Measurements from ENCODE around the gene OR2F2.

Gene OR2F2

DNA sequence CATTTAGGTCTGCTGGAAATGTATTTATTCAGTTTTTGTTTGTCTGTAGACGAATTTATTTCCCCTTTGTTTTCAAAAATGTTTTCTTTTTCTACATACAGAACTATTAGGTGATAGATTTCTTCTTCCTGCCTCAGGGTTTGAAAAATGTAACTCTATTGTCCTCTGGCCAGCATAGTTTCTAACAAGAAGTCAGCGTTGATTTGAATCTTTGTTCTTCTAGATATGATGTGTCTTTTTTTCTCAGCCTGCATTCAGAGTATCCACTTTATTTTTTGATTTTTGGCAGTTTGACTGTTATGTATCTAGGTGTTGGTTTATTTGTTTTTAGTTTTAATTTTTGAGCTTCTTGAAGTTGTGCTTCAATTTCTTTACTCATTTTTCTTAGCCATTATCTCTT, 12.1 kb downstream of the OR2F2 start:
- TF ChIP-seq, protein P1, sequence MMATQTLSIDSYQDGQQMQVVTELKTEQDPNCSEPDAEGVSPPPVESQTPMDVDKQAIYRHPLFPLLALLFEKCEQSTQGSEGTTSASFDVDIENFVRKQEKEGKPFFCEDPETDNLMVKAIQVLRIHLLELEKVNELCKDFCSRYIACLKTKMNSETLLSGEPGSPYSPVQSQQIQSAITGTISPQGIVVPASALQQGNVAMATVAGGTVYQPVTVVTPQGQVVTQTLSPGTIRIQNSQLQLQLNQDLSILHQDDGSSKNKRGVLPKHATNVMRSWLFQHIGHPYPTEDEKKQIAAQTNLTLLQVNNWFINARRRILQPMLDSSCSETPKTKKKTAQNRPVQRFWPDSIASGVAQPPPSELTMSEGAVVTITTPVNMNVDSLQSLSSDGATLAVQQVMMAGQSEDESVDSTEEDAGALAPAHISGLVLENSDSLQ (IDR thresholded peaks at IDR 0.05), result no peak
- TF ChIP-seq HDGF (IDR thresholded peaks at IDR 0.05; ENCODE audit: borderline replicate concordance) (no peak), ARNT (IDR thresholded peaks at IDR 0.05) (no peak), ELF4 (IDR thresholded peaks at IDR 0.05) (no peak), FOXA1 (IDR thresholded peaks at IDR 0.05) (no peak), FOXK2 (IDR thresholded peaks at IDR 0.05) (no peak), NFRKB (IDR thresholded peaks at IDR 0.05) (no peak), FOXM1 (IDR thresholded peaks at IDR 0.05; ENCODE audit: borderline replicate concordance) (no peak)
- ChIA-PET CTCF (no interaction called here), POLR2A (no interaction called here)
- no peak for DNase-seq (ENCODE audit: extremely low spot score)

DNA sequence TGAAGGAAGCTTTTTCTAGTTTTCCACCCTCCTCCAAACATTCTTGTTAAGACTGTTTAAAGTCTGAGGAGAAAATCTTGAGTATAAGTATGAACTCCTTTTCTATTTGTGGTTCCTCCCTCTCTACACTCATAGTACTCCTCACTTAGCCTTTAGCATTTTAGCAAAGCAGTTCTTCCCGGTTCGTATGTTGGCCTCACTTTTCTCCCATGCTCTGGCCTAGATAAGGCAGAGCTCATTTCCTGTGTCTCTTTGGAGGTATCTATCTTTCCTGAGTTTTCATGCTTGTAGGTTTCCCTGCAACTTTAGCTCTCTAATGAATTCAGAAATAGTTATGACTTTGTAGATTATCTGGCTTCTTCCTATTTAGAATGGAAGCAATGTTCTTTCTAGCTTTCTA, 13.7 kb downstream of the OR2F2 start:
- CTCF ChIA-PET, result no interaction called here
- POLR2A ChIA-PET, result no interaction called here
- TF ChIP-seq NFRKB (IDR thresholded peaks at IDR 0.05) (no peak), FOXA1 (IDR thresholded peaks at IDR 0.05) (no peak), ARNT (IDR thresholded peaks at IDR 0.05) (no peak), L3MBTL2 (conservative IDR thresholded peaks at IDR 0.05) (no peak), FOXM1 (IDR thresholded peaks at IDR 0.05; ENCODE audit: borderline replicate concordance) (no peak)
- no peak for DNase-seq (ENCODE audit: extremely low spot score)

DNA sequence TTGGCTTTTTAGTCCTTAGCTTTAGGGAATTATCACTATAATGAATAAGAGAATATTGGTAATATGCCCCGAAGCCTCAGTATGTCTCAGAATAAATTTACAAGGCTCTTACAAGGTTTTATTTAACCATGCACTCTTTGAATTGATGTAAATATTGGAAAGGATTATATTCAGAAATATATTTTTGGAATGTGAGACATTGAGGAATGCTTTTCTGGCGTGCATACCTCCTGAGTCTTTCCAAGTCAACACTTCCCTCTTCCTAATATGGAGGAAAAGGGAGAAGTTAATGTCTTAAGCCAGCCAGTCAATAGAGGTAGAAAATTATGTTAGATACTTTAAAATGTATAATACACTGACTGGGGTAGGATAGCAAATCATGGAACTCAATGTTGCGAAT, 18.4 kb downstream of the OR2F2 start:
- ChIA-PET CTCF (no interaction called here), POLR2A (no interaction called here)
- TF ChIP-seq FOXM1 (IDR thresholded peaks at IDR 0.05; ENCODE audit: borderline replicate concordance) (no peak), SP1 (IDR thresholded peaks at IDR 0.05) (no peak), SUZ12 (IDR thresholded peaks at IDR 0.05) (no peak), ARNT (IDR thresholded peaks at IDR 0.05) (no peak), L3MBTL2 (conservative IDR thresholded peaks at IDR 0.05) (no peak), TARDBP (IDR thresholded peaks at IDR 0.05) (no peak), BHLHE40 (IDR thresholded peaks at IDR 0.05; ENCODE audit: borderline replicate concordance) (no peak), LEF1 (IDR thresholded peaks at IDR 0.05; ENCODE audit: borderline replicate concordance) (no peak), ZNF384 (IDR thresholded peaks at IDR 0.05) (no peak), HDGF (IDR thresholded peaks at IDR 0.05; ENCODE audit: borderline replicate concordance) (no peak), ELF4 (IDR thresholded peaks at IDR 0.05) (no peak)
- DNase-seq (ENCODE audit: extremely low spot score), result no peak

DNA sequence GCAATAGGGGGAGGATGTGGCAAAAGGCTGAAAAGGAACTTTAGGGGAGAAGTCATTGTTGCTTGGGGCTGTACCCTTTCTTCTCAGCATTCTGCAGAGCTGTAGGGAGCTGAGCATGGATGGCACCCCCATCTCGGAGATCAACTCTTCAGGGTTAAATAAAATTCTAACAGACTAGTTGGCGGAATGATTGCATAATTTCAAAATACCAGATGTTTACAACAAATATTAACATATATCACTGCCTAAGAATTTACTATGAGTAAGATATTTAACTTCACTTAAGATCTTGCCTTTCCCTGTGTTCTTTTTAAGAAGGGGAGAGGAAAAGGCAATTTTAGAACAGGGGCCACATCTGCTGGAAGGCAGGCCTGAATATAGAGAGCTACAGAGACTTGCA, 19.1 kb downstream of the OR2F2 start:
- TF ChIP-seq CTBP1 (IDR thresholded peaks at IDR 0.05; ENCODE audit: borderline replicate concordance) (no peak), SP1 (IDR thresholded peaks at IDR 0.05) (no peak), ELF4 (IDR thresholded peaks at IDR 0.05) (no peak), FOXK2 (IDR thresholded peaks at IDR 0.05) (no peak), ZNF384 (IDR thresholded peaks at IDR 0.05) (no peak), TARDBP (IDR thresholded peaks at IDR 0.05) (no peak), ARNT (IDR thresholded peaks at IDR 0.05) (no peak)
- TF ChIP-seq, protein P1 (IDR thresholded peaks at IDR 0.05), result no peak
- ChIA-PET CTCF (no interaction called here), POLR2A (no interaction called here)
- DNase-seq (ENCODE audit: extremely low spot score), result no peak

DNA sequence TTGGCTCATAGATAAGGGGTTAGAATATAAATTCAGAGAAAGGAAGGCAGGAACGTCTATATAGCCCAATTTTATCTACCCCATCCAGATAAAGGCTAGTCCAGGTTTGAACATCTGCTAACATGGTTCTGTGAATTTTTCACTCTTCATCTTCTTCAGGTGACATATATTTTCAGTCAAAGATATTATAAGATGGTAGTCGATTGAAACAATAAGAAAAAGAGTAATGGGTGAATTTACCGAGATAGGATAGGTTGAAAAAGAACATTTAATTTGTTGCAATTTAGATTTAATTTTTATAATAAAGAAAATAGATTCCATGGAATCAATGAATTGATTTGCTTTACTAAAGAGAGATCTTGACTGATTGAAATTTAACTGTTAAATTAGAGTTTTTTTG, 19.5 kb downstream of the OR2F2 start, which contains the start of gene OR2F1:
Gene OR2F1 (plus strand): TSS at position 301 of the 400 bp plus-strand sequence. CDS start 5,127 bp downstream, outside the sequence.
- no peak for DNase-seq (ENCODE audit: extremely low spot score)
- TF ChIP-seq FOXK2 (IDR thresholded peaks at IDR 0.05) (no peak), BHLHE40 (IDR thresholded peaks at IDR 0.05; ENCODE audit: borderline replicate concordance) (no peak), LEF1 (IDR thresholded peaks at IDR 0.05; ENCODE audit: borderline replicate concordance) (no peak), ELF4 (IDR thresholded peaks at IDR 0.05) (no peak), HDGF (IDR thresholded peaks at IDR 0.05; ENCODE audit: borderline replicate concordance) (no peak), L3MBTL2 (conservative IDR thresholded peaks at IDR 0.05) (no peak), FOXM1 (IDR thresholded peaks at IDR 0.05; ENCODE audit: borderline replicate concordance) (no peak), ZNF384 (IDR thresholded peaks at IDR 0.05) (no peak), NFRKB (IDR thresholded peaks at IDR 0.05) (no peak), ARNT (IDR thresholded peaks at IDR 0.05) (no peak), FOXA1 (IDR thresholded peaks at IDR 0.05) (no peak)
- TF ChIP-seq, protein P1 (IDR thresholded peaks at IDR 0.05), result no peak
- POLR2A ChIA-PET, result no interaction called here
- CTCF ChIA-PET, result no interaction called here

DNA sequence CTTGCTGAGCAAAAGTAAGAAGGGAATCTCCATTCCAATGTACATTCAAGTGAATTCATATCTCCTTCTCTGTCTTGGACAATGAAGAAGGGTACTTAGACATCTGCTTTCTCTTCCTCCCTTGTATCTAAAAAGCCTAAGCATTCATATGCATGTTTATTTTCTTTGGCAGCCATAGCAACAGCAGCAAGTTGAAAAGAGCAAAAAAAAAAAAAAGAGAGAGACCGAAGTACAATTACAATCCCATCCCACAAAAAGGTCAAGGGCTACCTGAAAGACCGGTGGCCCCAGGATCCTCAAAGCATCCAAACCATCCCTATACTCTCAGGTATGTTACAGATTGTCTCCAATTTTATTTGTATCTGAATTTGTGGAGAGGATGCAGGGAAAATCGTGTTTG, 23.7 kb downstream of the OR2F2 start:
- ChIA-PET CTCF (no interaction called here), POLR2A (no interaction called here)
- no peak for DNase-seq (ENCODE audit: extremely low spot score)
- TF ChIP-seq, protein P1 (IDR thresholded peaks at IDR 0.05), result no peak
- TF ChIP-seq SUZ12 (IDR thresholded peaks at IDR 0.05) (no peak), FOXM1 (IDR thresholded peaks at IDR 0.05; ENCODE audit: borderline replicate concordance) (no peak), FOXK2 (IDR thresholded peaks at IDR 0.05) (no peak), TARDBP (IDR thresholded peaks at IDR 0.05) (no peak), LEF1 (IDR thresholded peaks at IDR 0.05; ENCODE audit: borderline replicate concordance) (no peak), NFRKB (IDR thresholded peaks at IDR 0.05) (no peak), ARNT (IDR thresholded peaks at IDR 0.05) (no peak)

All from HEK293T (cell line).